Stimulated activated CD4-positive, alpha-beta T cell treated with anti-CD3 and anti-CD28 coated beads, Interleukin-1b, Interleukin-23, amount 100 ng/mL, for 4 hours (primary cell): ENCODE data around the gene GSTT2B.
"Not testable (repeated sequence)": the region's sequence is repeated elsewhere in the genome, so short reads cannot be mapped to it uniquely, and the experiment has no call there.

ENCODE experiments used
- DNase-seq, 2 donors: peaks; one replicate each; pipeline ENCODE4 v3.0.0-alpha.2; 2020; ENCODE audit warnings: low read depth in 2 of 2

The GSTT2B gene, protein sequence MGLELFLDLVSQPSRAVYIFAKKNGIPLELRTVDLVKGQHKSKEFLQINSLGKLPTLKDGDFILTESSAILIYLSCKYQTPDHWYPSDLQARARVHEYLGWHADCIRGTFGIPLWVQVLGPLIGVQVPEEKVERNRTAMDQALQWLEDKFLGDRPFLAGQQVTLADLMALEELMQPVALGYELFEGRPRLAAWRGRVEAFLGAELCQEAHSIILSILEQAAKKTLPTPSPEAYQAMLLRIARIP

DNA sequence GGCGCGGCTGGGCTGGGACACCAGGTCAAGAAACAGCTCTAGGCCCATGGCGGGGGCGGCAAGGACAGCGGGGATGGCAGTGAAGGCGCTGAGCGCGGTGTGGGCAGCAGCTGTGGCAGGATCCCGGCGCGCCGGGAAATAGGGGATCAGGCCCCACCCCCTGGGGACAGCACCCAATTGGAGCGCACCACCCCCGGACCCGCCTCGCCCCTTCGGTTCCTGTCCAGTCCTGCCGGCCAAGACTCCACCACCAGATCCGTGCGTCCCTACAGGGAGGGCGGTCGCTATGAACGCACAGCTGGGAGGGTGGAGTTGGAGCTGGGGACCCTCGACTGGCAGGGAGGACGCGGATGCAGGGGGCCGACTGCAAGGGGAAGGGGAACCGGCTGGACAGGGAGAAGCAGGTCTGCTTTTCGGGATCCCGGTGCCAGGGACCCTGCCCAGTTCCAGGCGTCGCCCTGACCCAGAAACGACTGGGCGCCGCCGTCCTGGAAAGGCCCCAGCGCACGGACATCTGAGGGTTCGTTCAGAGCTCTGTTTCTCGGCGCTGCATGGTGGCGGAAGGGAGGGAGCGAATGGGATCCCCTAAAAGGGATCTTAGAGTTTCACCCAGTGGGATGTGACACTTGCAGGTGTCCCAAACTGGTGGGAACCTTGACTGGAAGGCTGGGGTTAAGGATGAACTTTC, at the start of gene GSTT2B:
GSTT2B (minus strand) TSS at position 112 of the 688 bp plus-strand sequence; CDS start at position 48, 64 bp downstream.
- not testable (repeated sequence) for DNase-seq

DNA sequence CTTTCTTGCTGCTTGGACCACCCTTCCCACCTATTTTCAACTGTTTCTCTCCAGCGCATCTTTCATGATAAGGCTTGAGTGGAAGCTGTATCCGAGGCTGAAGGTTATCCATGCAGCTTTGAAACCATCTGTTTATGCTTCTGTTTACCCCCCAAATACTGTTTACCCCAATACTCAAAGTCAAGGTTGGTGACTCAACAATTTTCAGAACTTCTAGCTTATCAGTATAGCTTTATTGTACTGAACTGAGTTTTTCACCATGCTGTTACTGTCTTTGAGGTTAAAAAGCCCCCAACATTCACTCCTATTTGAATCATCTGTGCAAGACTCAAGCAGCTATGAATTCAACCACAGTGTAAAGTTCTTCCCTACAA, 49.0 kb upstream of the GSTT2B start:
- no peak for DNase-seq

DNA sequence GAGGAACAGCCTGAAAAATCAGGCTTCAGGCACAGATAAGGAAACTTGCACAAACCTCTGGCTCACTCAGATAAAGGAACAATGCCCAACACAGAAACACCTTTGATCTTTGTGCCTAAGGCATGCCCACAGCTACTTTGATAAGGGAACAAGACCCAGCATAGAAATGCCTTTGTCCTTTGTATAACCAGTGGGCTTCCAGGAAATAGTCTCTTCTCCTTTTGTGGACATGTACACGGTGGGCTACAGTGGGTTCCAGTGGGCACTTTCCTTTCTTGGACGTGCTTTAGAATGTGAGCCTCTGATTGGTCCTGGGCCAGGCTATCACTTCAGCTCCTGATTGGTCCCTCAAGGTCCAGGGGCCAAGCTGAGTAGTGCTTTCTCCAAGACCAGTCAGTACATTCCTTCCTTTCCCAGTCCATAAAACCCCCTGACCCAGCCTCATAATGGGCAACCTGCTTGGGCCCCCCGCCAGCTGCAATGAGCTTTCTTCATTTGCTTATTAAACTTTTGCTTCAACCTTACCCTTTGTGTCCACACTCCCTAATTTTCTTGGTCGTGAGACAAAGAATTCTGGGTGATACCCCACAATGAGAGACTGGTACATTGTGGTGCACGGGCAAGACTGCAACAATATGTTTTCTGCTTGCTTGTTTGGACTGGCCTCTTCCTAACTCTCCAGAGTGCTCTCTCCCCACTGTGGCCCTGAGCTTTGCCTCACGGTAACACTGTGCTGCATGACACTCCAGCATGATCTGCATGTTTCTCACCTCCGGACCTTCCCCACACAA, 48.4 kb upstream of the GSTT2B start:
- no peak for DNase-seq

DNA sequence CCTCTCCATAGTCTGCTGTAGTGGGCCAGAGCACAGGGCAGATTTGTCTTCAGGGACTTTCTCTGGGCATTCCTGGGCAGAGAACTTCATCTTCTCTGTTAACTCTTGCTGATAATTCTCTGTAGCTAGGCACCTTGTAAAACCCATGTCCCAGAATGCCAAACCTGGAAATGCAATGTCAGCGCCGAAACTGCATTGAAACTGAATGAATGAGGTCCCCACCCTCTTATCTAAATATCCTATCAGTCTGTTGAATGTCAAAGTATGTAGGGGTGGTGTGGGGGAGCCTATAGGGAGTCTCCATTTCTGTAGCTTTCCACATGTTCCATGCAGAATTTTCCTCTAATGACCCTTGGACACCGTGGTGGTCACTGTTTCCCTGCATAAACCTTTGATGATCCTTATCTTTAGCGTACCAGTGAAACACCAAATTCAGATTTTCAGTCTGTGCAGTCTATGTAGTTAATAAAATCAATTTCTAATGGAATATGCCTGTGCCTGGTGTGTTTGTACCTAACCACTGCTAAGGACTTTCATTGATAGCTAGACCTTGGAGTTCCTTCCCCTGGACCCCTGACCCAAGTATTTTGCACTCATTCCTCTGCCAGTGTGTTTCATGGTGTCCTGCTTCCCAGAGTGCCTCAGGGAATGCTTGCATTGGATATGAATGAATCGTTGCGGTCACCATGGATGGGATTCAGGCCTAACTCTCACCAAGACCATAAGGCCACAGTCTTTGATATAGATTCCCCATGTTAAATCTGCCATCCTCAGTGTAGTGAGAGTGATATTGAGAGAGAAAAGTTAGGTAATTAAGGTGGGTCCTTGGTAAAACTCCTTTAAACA, 47.6 kb upstream of the GSTT2B start:
- DNase-seq, result no peak

DNA sequence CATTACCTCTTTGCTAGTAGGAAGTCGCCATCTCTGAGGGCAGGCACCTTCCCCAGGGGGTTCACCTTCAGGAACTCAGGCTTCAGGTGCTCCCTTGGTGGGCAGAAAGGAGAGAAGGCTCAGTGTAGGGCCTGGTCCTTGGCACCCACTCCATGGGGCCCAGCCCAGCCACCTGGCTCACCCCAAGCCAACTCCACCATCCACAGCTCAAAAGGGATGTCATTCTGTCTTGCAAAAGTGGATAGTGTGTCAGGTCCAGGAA, 47.0 kb upstream of the GSTT2B start:
- DNase-seq, result no peak

DNA sequence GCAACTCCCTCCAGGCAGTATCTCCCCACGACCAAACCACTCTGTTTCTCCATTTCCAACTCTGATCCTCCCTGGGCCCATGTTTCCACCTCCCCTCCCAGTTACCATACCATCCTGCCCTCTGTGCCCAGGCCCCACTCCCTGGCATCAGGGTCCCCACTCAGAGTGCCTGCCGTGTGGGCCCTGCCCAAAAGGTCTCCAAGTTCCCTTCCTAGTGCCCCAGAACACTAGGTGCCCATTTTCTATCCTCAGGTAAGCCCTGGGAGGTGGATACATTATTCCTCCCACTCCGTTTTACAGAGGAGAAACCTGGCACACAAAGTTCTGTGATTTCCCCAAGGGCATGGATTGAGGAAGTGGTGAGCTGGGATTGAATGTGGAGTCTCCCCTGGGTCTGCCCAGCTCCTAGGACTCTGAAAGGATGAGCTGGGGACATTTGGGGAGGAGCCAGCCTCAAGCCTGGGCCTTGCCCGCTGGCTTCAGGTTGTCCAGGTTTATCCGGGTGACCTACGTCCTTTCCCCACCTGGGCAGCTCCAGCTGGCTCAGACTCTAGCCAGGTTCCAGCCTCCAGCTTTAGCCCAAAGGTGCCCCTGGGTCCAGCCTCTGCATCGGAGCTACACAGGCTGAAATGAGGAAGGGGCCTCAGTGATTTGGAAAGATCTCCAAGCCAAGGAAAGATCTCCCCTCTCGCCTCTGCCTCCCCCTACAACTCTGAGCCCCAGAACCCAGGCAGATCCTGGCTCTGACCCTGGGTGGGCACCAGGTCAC, 46.4 kb upstream of the GSTT2B start:
- no peak for DNase-seq

DNA sequence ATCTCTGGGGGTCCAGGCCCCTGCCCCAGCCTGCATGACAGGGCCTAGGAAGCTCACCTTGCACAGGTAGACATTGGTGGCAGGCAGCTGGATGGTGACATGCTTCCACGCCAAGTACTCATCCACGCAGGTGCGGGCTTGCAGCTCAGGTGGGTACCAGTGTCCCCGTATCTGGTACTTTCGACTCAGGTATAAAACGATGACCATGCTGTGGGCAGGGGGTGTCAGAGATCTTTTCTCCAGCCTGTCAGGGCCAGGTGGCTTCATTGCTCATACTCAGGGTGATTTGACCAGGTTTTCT, 45.9 kb upstream of the GSTT2B start:
- no peak for DNase-seq

DNA sequence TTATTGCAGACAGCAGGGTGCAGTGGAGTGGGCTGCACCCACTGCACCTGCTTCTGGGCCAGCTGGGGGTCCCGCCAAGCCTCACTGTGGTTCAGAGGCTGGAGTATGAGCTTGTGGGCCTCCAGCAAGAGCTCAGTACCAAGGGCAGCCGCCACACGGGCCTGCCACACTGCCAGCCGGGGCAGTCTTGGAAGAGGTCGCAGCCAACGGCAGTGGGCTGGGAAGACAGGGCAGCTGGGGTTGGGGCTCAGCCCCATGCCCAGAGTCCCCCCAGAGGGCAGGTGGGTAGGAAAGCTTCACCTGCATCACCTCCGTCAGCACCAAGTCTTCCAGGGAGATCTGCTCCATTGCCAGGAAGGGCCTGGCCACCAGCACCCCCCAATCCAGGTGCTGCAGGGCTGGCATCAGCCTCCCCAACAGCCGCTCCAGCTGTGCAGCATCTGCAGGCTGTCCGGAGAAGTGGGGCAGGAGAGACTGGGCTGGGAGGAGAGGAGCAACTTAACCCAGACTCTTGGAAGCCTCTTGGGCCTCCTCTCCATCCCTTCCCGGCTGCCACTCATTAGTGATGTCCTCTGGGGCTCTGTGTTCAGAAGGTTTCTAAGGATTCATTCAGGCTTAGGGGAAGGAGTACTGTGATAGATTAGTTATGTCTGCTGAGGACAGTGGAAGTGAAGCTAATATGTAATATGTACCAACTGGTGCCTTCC, 45.4 kb upstream of the GSTT2B start:
- no peak for DNase-seq

DNA sequence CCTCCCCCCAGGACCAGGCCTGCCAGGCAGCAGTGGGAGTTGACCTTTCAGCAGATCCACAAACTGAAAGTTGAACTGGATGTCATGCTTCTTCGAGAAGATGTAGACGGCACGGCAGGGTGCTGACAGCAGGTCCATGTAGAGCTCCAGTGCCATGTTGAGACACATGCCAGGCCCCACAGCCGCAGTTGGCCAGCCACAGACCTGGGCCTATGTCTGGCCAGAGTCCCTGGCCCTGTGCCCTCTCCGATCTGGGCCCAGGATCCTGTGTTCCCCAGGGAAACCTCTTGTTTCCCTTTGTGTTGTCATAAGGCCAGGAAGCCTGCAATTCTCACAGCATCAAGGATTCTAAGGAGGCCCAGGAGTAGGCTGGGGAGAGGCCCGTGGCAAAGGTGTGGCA, 44.2 kb upstream of the GSTT2B start, which contains the start of gene GSTT4:
GSTT4 (minus strand) TSS at position 253 of the 400 bp plus-strand sequence; CDS start at position 156, 97 bp downstream.
- DNase-seq, result no peak

DNA sequence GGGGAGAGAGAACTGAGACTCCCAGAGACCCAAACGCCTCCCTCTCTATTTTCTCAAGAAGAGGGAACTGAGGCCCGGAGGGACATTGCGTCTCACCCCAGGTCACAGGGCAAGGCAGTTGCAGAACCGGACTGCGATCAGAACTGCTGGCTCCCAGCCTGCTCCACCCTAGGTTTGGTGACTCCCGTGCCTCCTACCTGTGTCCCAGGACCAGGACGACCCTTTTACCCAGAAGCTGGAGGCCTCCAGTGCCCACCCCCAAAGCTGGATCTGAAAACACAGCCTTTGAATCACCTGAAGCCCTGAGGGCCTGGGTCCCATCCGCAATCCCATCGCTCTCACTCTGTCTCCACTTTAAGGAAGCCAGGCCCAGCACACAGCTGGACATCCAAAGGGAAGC, 42.9 kb upstream of the GSTT2B start:
- no peak for DNase-seq

DNA sequence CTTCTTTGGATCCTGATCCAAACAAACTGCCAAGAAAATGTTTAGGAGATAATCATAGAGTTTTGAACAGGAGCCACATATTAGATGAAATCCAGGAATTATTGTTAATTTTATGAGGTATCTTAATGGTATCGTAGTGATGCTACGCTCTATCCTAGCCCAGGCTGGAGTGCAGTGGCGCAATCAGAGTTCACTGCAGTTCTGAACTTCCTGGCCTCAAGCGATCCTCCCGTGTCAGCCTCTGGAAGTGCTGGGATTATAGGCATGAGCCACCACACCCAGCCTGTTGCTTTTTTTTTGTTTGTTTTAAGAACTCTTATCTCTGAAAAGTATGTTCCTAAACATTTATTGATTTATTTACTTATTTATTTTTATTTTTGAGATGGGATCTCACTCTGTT, 41.9 kb upstream of the GSTT2B start:
- DNase-seq, result no peak

DNA sequence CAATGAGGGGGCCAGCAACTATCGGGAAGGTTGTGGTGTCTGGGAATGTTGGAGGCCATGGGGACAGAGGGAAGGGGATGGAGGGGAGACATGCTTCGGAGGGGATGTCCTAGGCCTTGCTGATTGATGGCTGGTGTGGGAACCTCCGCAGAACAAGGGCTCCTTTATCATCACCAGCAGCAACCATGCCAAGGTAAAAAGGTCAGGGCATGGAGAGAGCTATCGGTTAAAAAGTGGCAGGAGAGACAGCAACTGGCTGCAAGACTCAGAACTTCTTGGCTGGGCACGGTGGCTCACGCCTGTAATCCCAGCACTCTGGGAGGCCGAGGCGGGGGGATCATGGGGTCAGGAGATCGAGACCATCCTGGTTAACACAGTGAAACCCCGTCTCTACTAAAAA, 41.3 kb upstream of the GSTT2B start:
- no peak for DNase-seq

DNA sequence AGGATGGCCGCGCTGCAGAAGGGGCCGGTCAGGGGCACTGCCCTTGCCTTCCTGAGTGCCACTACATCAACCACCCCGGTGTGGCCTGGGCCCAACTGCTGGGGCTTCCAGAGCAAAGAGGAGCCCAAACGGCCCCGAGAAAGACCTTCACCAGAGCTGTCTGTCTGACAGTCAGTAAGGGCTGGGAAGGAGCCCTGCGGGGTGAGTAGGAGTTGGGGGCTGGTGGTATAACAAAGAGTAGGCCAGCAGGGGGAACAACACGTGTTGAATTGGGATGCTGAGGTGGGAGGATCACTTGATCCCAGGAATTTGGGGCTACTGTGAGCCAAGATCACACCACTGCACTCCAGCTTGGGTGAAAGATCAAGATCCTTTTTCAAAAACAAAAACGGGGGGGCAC, 40.3 kb upstream of the GSTT2B start:
- DNase-seq, result no peak

DNA sequence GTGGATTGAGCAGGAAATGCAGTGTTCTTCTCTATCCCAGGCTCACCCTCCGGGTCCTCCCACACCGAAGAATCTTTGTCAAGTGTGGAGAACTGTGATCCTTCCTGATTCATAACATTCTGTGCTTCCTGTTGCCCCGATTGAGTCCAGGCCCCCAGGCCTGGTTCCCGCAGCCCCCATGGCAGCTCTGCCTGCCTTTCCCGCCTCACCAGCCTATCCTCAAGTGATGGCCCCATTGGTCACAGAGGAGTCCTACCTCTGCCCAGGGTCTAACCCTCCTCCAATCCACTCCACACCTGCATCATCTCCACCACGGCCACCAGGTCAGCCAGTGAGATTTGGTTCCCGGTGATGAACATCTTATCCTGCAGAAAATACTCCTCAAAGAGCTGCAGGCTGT, 38.8 kb upstream of the GSTT2B start:
- not testable (repeated sequence) for DNase-seq

DNA sequence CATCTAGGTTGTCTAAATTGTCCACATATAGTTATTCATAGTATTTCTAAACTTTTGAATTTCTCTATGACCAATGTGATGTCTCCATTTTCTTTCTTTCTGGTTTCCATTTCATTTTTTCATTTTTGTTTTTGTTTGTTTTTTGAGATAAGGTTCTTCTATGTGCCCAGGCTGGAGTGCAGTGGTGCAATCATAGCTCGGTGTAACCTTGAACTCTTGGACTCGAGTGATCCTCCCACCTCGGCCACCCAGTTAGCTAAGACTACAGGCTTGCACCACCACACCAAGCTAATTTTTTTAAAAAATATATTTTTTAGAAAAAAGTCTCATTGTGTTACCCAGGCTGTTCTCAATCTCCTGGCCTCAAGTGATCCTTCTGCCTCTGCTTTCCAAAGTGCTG, 36.1 kb upstream of the GSTT2B start:
- no peak for DNase-seq

DNA sequence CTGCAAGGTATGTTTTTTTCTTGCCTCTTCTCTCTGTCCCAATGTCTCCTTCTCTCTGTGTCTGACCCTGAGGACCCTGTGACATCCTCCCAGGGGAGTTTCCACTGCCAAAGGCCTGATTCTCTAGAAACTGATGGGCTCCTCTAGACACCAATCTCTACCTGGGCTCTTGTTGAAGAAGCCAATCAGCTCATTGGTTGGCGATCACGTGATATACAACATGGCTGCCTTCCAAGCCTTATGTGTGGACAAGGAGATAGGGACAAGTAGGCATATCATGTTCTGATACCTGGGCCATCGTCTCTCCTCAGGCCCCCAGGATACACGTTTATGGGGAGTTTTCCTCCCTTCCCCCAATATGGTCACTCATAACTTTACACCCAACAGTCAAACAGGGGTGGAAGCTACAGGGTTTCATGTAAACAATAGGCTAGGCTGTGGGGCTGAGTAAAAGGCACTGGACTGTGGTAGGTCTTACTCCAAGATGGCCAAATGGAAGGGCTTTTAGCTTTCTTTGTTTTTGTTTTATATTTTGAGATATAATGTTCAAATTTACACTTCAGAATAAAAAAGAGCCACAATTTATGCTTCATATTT, 32.7 kb upstream of the GSTT2B start:
- DNase-seq, result not testable (repeated sequence)

DNA sequence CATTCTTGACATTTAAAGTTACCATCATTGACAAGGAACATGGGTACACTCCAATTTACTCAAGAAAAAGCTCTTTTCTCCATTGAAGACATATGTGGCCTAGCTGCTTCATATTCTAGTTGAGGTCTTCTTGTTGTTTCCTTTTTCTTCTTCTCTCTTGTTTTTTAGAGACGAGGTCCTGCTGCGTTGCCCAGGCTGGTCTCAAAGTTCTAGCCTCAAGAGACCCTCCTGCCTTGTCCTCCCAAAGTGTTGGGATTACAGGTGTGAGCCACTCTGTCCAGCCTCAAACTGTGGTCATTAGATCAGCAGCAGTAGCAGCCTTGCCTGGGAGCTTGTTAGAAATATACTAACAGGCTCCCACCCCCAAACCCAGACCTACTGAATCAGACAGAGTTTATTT, 32.1 kb upstream of the GSTT2B start:
- DNase-seq, result not testable (repeated sequence)

DNA sequence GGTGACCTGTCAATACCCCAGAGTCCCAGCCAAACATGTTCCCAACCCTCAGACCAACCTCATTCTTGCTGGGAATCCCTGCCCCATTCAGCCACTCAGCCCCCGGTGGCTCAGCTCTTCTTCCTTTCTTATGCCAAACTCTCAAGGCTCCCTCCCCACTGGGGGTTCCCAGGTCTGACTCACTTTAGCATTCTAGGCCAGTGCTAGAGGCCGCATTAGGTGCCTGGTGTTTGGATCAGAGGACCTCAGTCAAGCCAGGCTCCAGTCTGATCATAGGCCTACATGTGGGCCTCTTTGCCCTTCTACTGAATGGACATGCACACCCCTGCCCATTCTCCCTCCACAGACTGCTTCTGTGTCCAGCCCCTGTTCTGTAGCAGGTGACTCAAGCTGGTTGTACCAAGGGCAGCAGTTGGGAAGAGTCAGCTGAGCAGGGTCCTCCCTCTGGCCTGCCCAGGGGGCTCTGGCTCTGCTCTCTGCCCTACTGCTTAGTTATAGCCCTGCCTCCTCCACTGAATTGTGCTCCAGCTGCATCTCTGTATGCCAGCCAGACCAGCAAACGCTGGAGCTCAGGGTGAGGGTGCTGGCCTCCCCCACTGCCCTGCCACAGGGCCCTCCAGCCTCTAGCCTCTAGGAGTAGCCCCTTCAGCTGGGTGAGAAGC, 28.7 kb upstream of the GSTT2B start:
- DNase-seq, result not testable (repeated sequence)

DNA sequence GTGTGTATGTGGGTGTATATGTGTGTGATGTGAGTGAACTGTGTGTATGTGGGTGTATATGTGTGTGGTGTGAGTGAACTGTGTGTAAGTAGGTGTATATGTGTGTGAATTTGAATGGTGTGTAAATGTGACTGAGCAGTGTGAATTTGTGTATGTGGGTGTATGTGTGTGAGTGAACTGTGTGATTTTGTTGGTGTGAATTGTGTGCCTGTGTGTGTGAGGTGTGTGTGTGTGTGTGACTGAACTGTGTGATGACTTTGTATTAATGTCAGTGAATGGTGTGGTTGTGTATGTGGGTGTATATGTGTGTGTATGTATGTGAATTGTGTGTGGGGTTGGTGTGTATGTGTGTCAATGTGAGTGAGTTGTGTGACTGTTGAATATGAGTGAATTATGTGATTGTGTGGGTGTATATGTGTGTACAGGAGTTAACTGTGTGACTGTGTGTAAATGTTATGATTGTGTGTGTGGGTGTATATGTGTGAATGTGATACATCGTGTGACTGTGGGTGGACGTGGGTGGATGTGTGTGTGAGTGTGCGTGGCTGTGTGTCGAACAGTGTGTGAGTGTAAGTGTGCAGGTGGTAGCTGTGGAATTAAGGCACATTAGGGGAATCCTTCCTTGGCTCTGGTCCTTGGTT, 25.7 kb upstream of the GSTT2B start:
- not testable (repeated sequence) for DNase-seq
